ENCODE results near the gene NLRP1. TPM values are rescaled to one million over a fixed set of nuclear protein-coding genes. Genes with fewer than 3 reads are reported as not detected.

NLRP1 gene
- total and polyA plus RNA-seq, 2 donors (not counting 3 experiments of a cell fraction or from before 2014, with no cell fraction given) = 43.8 to 53.9 TPM

- Histone ChIP-seq H3K79me2 (ENCODE audit: control insufficient read depth, insufficient read depth, low read length) (no peaks in the 10 kb centered on the region), H3K9me1 (replicated peaks; ENCODE audit: control insufficient read depth, extremely low read depth, insufficient read depth, low read length) (no peaks in the 10 kb centered on the region), H3K4me1 (ENCODE audit: control insufficient read depth, extremely low read depth, insufficient read depth, low read length) (no peaks in the 10 kb centered on the region), H3K27ac (ENCODE audit: insufficient read depth, low read depth, low read length) (no peak overlapping the region), H4K20me1 (replicated peaks; ENCODE audit: control insufficient read depth, extremely low read depth, insufficient read depth, low read length) (no peaks in the 10 kb centered on the region), H2AFZ (ENCODE audit: low read depth, low read length) (no peak overlapping the region), H3K4me2 (ENCODE audit: insufficient read depth, low read length) (no peak overlapping the region), H3K4me3 (replicated peaks in 1 of 3; ENCODE audit: insufficient read depth in 1 of 3, low read depth in 1 of 3, low read length in 3 of 3) (no peak overlapping the region), H3K9ac (replicated peaks; ENCODE audit: extremely low read depth, insufficient read depth, low read length) (no peak overlapping the region), H3K27me3 (ENCODE audit: control insufficient read depth in 2 of 2, insufficient read depth in 2 of 2, low read length in 2 of 2) (no peaks in the 10 kb centered on the region), H3K36me3 (ENCODE audit: control insufficient read depth in 2 of 2, extremely low read depth in 1 of 2, insufficient read depth in 2 of 2, low read length in 2 of 2) (no peaks in the 10 kb centered on the region), H3K9me3 (replicated peaks; ENCODE audit: control insufficient read depth, insufficient read depth, low read length) (no peaks in the 10 kb centered on the region)
- no peak for TF ChIP-seq MYC (IDR thresholded peaks at IDR 0.05; ENCODE audit: low read depth, low read length)
- no peak for TF ChIP-seq MAX (IDR thresholded peaks at IDR 0.05; ENCODE audit: insufficient read depth, insufficient read length)
- no peak for TF ChIP-seq JUN (IDR thresholded peaks at IDR 0.05; ENCODE audit: borderline replicate concordance, insufficient read depth, insufficient read length, low read depth)
- no peak for TF ChIP-seq POLR2A (IDR thresholded peaks at IDR 0.05; ENCODE audit: low read depth, low read length)
- no peak for TF ChIP-seq EZH2 (IDR thresholded peaks at IDR 0.05; ENCODE audit: borderline replicate concordance, low read depth, low read length, severe bottlenecking)
- TF ChIP-seq CTCF (IDR thresholded peaks at IDR 0.05; ENCODE audit: extremely low read depth in 1 of 2, insufficient read depth in 1 of 2, low read depth in 1 of 2, low read length in 2 of 2) = no peak
- POLR2A ChIA-PET = no interaction called here
- CTCF ChIA-PET = interaction anchor here (0.8 to 1.4 kb wide), 4 partner anchors 15 to 98 kb away, joined by 3 to 6 read pairs (median 4); no protein-coding TSS in a partner anchor
- FAIRE-seq (no peak), DNase-seq (ENCODE audit: low read depth, low spot score) (peak; percentile 29)
- BruUV-seq (replicated peaks) = no TSS peak
- intact Hi-C loops (cut with micrococcal nuclease) = no loop called here
- dilution Hi-C loops (cut with MboI; ENCODE audit: extremely low pct_ligation_motif_present, low sequenced_read_pairs) = no loop called here
Observed at GRCh38 chr17:5608399-5609112, 24.2 kb upstream of the NLRP1 start.

All from endothelial cell of umbilical vein (primary cell).